HepG2 (cell line): Measurements from ENCODE around the gene PLXNA4. TPM values are rescaled to one million over a fixed set of nuclear protein-coding genes. Genes with fewer than 3 reads are reported as not detected.
A peak's percentile ranks its signal among the peaks of the same experiment; 100 is the strongest.

ENCODE experiments used
- ATAC-seq: fragments of 200-7000 bp; cut with Tn5 transposase; 3 replicates; pipeline ENCODE4 v1.9.1; 2020; ENCODE audit warnings: mild to moderate bottlenecking, moderate library complexity
- BruUV-seq: library from RNA; stranded (reverse); fragments of 400-500 nt; replicated peaks from 2 replicates; lab custom pipeline; 2021; lab: Mats Ljungman, UMichigan
- CTCF ChIA-PET: fragments of 300-600 bp; formaldehyde crosslinking; extraction: SDS; loops from one replicate; lab custom pipeline; 2021; ENCODE audit warnings: low total read pairs, inconsistent platforms, low intra/inter-chr PET ratio; lab: Yijun Ruan, JAX
- POLR2A ChIA-PET: fragments of 350-600 bp; sonication (Branson Sonifier 250); formaldehyde crosslinking; loops from one replicate; lab custom pipeline; 2020; ENCODE audit warnings: antibody characterized with exemption, inconsistent platforms; lab: Yijun Ruan, JAX
- DNase-seq: peaks from one replicate; pipeline ENCODE4 v3.0.0-alpha.2; 2015; ENCODE audit warnings: low spot score
- FAIRE-seq: peaks from 3 replicates; lab custom pipeline; 2011; peaks lifted over from hg19 to GRCh38; lab: Jason Lieb, UNC
- H2AFZ ChIP-seq: one replicate; pipeline ENCODE4 v1.6.1; 2011; ENCODE audit warnings: low read length, inconsistent platforms
- H3K27ac ChIP-seq: fragments of 300-600 bp; 3 replicates; pipeline ENCODE4 v1.8.0; 2011; ENCODE audit warnings: mixed run types, mild to moderate bottlenecking, mixed read lengths, low read length, inconsistent platforms; ENCODE audit not compliant: insufficient read depth; ENCODE audit errors: extremely low read length
- H3K27me3 ChIP-seq, 2 experiments: fragments of 200-600 bp in 1 of 2; 2 replicates in 1 of 2; 3 replicates in 1 of 2; pipeline versions ENCODE4 v1.6.0 to v1.8.0; 2011; ENCODE audit warnings: low read length in 2 of 2, mild to moderate bottlenecking in 2 of 2, moderate library complexity in 2 of 2, inconsistent platforms in 1 of 2; ENCODE audit not compliant: insufficient read depth in 2 of 2, control insufficient read depth in 1 of 2
- H3K36me3 ChIP-seq, 2 experiments: fragments of 200-600 bp in 1 of 2; replicated peaks in 1 of 2; 2 replicates in 1 of 2; 3 replicates in 1 of 2; pipeline versions ENCODE4 v1.5.1 to v1.8.0; 2011; ENCODE audit warnings: low read length in 2 of 2, inconsistent platforms in 1 of 2; ENCODE audit not compliant: insufficient read depth in 2 of 2, control insufficient read depth in 1 of 2
- H3K4me1 ChIP-seq: 2 replicates; pipeline ENCODE4 v1.5.1; 2012; ENCODE audit warnings: low read length, inconsistent platforms; ENCODE audit not compliant: insufficient read depth
- H3K4me2 ChIP-seq: 2 replicates; pipeline ENCODE4 v1.6.0; 2011; ENCODE audit warnings: low read depth, low read length, inconsistent platforms
- H3K4me3 ChIP-seq, 3 experiments: fragments of 200-600 bp in 1 of 3; sonication (generic), shearing (Covaris generic) in 1 of 3; replicated peaks in 1 of 3; 2 replicates each; pipeline ENCODE4 v1.5.1; 2011 to 2016; ENCODE audit warnings: low read length in 3 of 3, inconsistent platforms in 2 of 3, low read depth in 2 of 3, mild to moderate bottlenecking in 2 of 3, control low read depth in 1 of 3, mixed read lengths in 1 of 3; ENCODE audit not compliant: insufficient read depth in 1 of 3
- H3K79me2 ChIP-seq: one replicate; pipeline ENCODE4 v1.6.1; 2011; ENCODE audit warnings: low read length, inconsistent platforms; ENCODE audit not compliant: insufficient read depth
- H3K9ac ChIP-seq: 2 replicates; pipeline ENCODE4 v1.6.0; 2011; ENCODE audit warnings: mild to moderate bottlenecking, low read depth, low read length, inconsistent platforms; ENCODE audit not compliant: insufficient read depth
- H3K9me3 ChIP-seq: 2 replicates; pipeline ENCODE4 v1.5.1; 2012; ENCODE audit warnings: mild to moderate bottlenecking, low read length
- H4K20me1 ChIP-seq: 2 replicates; pipeline ENCODE4 v1.6.0; 2011; ENCODE audit warnings: inconsistent platforms, mild to moderate bottlenecking, low read length, moderate library complexity; ENCODE audit not compliant: insufficient read depth
- CEBPB ChIP-seq: IDR thresholded peaks from 2 replicates; pipeline ENCODE4 v1.6.1; 2011; ENCODE audit warnings: low read depth, low read length, improper control_type of control experiment, borderline replicate concordance
- CEBPG ChIP-seq: IDR thresholded peaks from 2 replicates; pipeline ENCODE4 v1.6.1; 2016
- DMTF1 ChIP-seq: sonication (generic); formaldehyde crosslinking; IDR thresholded peaks from 2 replicates; pipeline ENCODE4 v1.4.0; 2020; ENCODE audit warnings: mild to moderate bottlenecking, missing genetic modification reagents
- GFI1 ChIP-seq: sonication (generic); formaldehyde crosslinking; IDR thresholded peaks from 2 replicates; pipeline ENCODE4 v1.5.0; 2020; ENCODE audit warnings: missing genetic modification reagents, mild to moderate bottlenecking, borderline replicate concordance
- IRF2 ChIP-seq: IDR thresholded peaks from 2 replicates; pipeline ENCODE4 v1.6.1; 2018; ENCODE audit warnings: missing genetic modification reagents, missing compliant biosample characterization
- NCOR1 ChIP-seq: fragments of 200-600 bp; sonication (generic); IDR thresholded peaks from 2 replicates; pipeline ENCODE4 v1.7.0; 2017; ENCODE audit warnings: antibody characterized with exemption, low read length, borderline replicate concordance
- NFYB ChIP-seq: sonication (generic); formaldehyde crosslinking; IDR thresholded peaks from 2 replicates; pipeline ENCODE4 v1.4.0; 2020; ENCODE audit warnings: missing genetic modification reagents
- PBX2 ChIP-seq: IDR thresholded peaks from 2 replicates; pipeline ENCODE4 v1.6.1; 2016; ENCODE audit warnings: control low read depth
- SOX6 ChIP-seq, 2 experiments: fragments of 450-650 bp in 1 of 2; sonication (generic) in 1 of 2; formaldehyde crosslinking in 1 of 2; IDR thresholded peaks; 2 replicates each; pipeline versions ENCODE4 v1.4.0 to v1.6.1; 2017 to 2020; ENCODE audit warnings: antibody characterized with exemption in 1 of 2, mild to moderate bottlenecking in 1 of 2, missing genetic modification reagents in 1 of 2
- SPEN ChIP-seq: sonication (generic); formaldehyde crosslinking; IDR thresholded peaks from 2 replicates; pipeline ENCODE4 v1.5.1; 2020; ENCODE audit warnings: low read depth, mild to moderate bottlenecking, missing genetic modification reagents
- U2AF1 ChIP-seq: fragments of 200-400 bp; formaldehyde crosslinking; optimal IDR thresholded peaks from 2 replicates; pipeline ENCODE3; 2017; ENCODE audit warnings: mild to moderate bottlenecking, low read depth, low read length
- ZNF264 ChIP-seq: sonication (generic); formaldehyde crosslinking; IDR thresholded peaks from 2 replicates; pipeline ENCODE4 v1.4.0; 2020; ENCODE audit warnings: missing genetic modification reagents
- ZNF720 ChIP-seq: sonication (generic); formaldehyde crosslinking; IDR thresholded peaks from 2 replicates; pipeline ENCODE4 v1.4.0; 2020; ENCODE audit warnings: missing genetic modification reagents
- WGBS: methylation state at CpG from one replicate; pipeline ENCODE4 v1.1.6; 2017; ENCODE audit warnings: low lambda C conversion rate; 5-methylcytosine and 5-hydroxymethylcytosine counted together
- in situ Hi-C: cut with HindIII; loops from 2 replicates; pipeline ENCODE4 v1.10.0; 2017; ENCODE audit warnings: low pct_unique_long_range_greater_than_20kb; ENCODE audit not compliant: extremely low pct_ligation_motif_present
- intact Hi-C: fragments of 100-400 bp; cut with micrococcal nuclease; formaldehyde crosslinking; loops from one replicate; pipeline ENCODE4 v1.10.0; 2022; ENCODE audit not compliant: unreplicated experiment
- polyA plus RNA-seq, 8 experiments: library from polyadenylated mRNA; depleted of rRNA in 3 of 8; stranded (reverse) in 7 of 8; unstranded in 1 of 8; fragments of >200 nt; fragmentation: Illumina TruSeq in 4 of 8; extraction: Trizol in 4 of 8; gene quantifications; 2 replicates each; pipeline versions ENCODE4 v1.2.1 to v1.2.3, GENCODE V29; 2011 to 2016; ENCODE audit warnings: low read depth in 4 of 8, missing spikeins in 1 of 8, mixed read lengths in 1 of 8; ENCODE audit not compliant: insufficient read depth in 1 of 8
- total RNA-seq, 5 experiments: library from RNA; depleted of rRNA; stranded (reverse); fragments of >200 nt; fragmentation: Illumina TruSeq; extraction: Trizol; gene quantifications; 2 replicates each; pipeline ENCODE4 v1.2.3, GENCODE V29; 2016; ENCODE audit warnings: low read depth in 1 of 5
- TF ChIP-seq, protein P1 (sequence below): sonication (generic); formaldehyde crosslinking; IDR thresholded peaks from 2 replicates; pipeline ENCODE4 v1.8.0; 2022; ENCODE audit warnings: low read depth, missing genetic modification reagents

Gene PLXNA4
- total and polyA plus RNA-seq, 2 of the 13 experiments (the other 11 are each of a cell fraction or from before 2014, with no cell fraction given), result 0.01 to 0.04 TPM

DNA sequence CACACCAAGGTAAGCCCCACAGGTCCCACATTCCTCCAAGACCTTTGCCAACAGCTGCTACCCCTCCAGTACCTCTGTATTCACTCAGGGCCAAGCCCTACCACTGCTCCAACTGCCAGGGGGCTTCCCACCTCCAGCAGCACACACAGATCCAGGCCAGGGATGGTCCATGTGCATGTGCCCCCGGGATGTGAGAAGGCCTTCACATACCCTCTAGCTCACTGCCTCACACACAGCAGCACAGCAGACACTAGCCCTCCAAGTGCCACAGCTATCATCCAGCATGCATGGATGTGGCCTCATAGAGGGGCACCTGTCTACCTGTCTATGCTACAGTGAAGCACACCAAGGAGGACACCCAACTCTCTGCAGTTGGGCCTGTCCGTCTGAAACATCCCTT lies 488.8 kb downstream of the PLXNA4 start:
- no TSS peak for BruUV-seq
- DNase-seq, result no peak
- no CpG with 5 or more reads among the region's 2 CpGs for WGBS
- no peaks in the 10 kb centered on the region for H3K79me2 ChIP-seq
- no peak for ATAC-seq
- no peak overlapping the region for H2AFZ ChIP-seq
- ChIA-PET CTCF (no interaction called here), POLR2A (no interaction called here)
- no peak for TF ChIP-seq SPEN (CRISPR knock-in tag)
- no peak for TF ChIP-seq GFI1 (CRISPR knock-in tag)
- no peak for TF ChIP-seq SOX6 (IDR thresholded peaks at IDR 0.05)
- no peak for TF ChIP-seq SOX6 (CRISPR knock-in tag; IDR thresholded peaks at IDR 0.05)
- FAIRE-seq, result no peak
- no peak overlapping the region for H3K4me3 ChIP-seq
- H3K4me1 ChIP-seq, result 0 out of 2 replicates have a peak, but pooled peaks cover 5% of the 10 kb centered on the region
- in situ Hi-C loops (no loop called here), intact Hi-C loops (no loop called here)
- H3K9ac ChIP-seq, result no peak overlapping the region
- H4K20me1 ChIP-seq, result no peaks in the 10 kb centered on the region
- no peak overlapping the region for H3K27ac ChIP-seq
- H3K9me3 ChIP-seq, result no peaks in the 10 kb centered on the region
- no peak overlapping the region for H3K4me2 ChIP-seq
- H3K27me3 ChIP-seq, result peaks cover 1 to 19% of the 10 kb centered on the region in 2 experiments; a peak in 3 of 5 replicates
- H3K36me3 ChIP-seq, result no peaks in the 10 kb centered on the region

DNA sequence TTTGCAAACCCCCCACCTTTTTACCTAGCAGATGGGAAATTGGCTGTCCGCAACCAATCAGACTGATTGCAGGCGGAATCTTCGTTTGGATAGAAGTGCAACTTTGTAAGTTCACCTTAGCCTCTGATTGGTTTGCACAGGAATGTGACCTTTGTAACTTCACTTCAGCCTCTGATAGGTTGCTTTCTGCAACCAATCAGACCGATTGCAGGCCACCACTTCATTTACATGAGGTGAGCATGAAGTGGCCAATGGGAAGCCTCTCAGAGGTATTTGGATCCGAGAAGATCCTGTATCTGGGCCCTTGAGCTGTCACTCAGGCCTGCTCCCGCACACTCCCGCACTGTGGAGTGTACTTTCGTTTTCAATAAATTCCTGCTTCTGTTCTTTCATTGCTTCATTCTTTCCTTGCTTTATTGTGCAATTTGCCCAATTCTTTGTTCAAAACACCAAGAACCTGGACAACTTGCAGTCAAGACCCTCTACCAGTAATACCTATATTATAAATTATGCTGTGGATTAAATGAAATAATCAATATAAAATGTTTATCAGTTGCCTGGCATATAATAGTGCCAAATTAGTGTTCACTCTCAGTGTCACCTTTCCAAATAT lies 491.4 kb downstream of the PLXNA4 start:
- H2AFZ ChIP-seq, result no peak overlapping the region
- no peak overlapping the region; a peak in 1 of 6 replicates for H3K4me3 ChIP-seq
- intact Hi-C loops (no loop called here), in situ Hi-C loops (no loop called here)
- H3K4me2 ChIP-seq, result peak overlapping the region; percentile 42; the same call in 1 of the 2 replicates
- no peaks in the 10 kb centered on the region for H3K9me3 ChIP-seq
- H3K36me3 ChIP-seq, result no peaks in the 10 kb centered on the region
- no TSS peak for BruUV-seq
- H3K27me3 ChIP-seq, result peaks cover 1 to 14% of the 10 kb centered on the region in 2 experiments; a peak in 3 of 5 replicates
- no peak overlapping the region for H3K27ac ChIP-seq
- ATAC-seq, result peak; percentile 81
- no peaks in the 10 kb centered on the region for H4K20me1 ChIP-seq
- WGBS, result 33% methylated on average over 7 of the region's 8 CpGs
- no peaks in the 10 kb centered on the region for H3K79me2 ChIP-seq
- ChIA-PET CTCF (no interaction called here), POLR2A (no interaction called here)
- H3K4me1 ChIP-seq, result 0 out of 2 replicates have a peak, but pooled peaks cover 5% of the 10 kb centered on the region
- H3K9ac ChIP-seq, result no peak overlapping the region
- DNase-seq, result peak; percentile 21
- FAIRE-seq, result no peak
- TF ChIP-seq CEBPG (CRISPR knock-in tag), result no peak
- no peak for TF ChIP-seq ZNF264
- peak; percentile 53; the same call in 1 of the 2 replicates for TF ChIP-seq PBX2 (CRISPR knock-in tag)
- TF ChIP-seq IRF2 (CRISPR knock-in tag), result no peak
- no peak for TF ChIP-seq ZNF720 (CRISPR knock-in tag)
- no peak for TF ChIP-seq NCOR1
- TF ChIP-seq DMTF1 (CRISPR knock-in tag), result no peak
- peak; percentile 30; the same call in 1 of the 2 replicates for TF ChIP-seq CEBPB
- TF ChIP-seq U2AF1, result no peak
- TF ChIP-seq, protein P1, sequence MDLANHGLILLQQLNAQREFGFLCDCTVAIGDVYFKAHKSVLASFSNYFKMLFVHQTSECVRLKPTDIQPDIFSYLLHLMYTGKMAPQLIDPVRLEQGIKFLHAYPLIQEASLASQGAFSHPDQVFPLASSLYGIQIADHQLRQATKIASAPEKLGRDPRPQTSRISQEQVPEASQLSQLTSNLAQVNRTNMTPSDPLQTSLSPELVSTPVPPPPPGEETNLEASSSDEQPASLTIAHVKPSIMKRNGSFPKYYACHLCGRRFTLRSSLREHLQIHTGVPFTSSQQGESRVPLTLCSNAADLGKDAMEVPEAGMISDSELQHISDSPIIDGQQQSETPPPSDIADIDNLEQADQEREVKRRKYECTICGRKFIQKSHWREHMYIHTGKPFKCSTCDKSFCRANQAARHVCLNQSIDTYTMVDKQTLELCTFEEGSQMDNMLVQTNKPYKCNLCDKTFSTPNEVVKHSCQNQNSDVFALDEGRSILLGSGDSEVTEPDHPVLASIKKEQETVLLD (CRISPR knock-in tag), result no peak
- peak; percentile 52 for TF ChIP-seq NFYB (CRISPR knock-in tag)
